ENCODE results near the gene TMEM50B.

DNA sequence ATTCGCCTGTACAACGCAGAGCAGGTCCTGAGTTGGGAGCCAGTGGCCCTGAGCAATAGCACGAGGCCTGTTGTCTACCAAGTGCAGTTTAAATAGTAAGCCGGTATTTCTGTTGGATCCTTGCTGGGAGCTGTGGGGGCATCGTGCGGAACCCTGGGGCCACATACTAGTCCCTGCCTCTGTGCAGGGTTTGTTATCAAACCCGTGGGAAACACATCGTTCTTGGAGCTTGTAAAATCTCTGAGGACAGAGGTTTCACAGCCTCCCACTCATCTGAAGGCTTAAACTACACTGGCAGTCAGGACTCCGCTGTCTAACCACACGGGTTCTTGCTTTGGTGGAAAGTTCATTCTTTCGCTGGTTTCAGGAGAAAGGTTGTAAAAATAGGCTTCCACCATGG lies 64.8 kb downstream of the TMEM50B start:
- TF ChIP-seq CTCF (IDR thresholded peaks at IDR 0.05; ENCODE audit: low read length) (no peak), EZH2 (optimal IDR thresholded peaks at IDR 0.05; ENCODE audit: low read depth, low read length) (no peak), EZH2phosphoT487 (IDR thresholded peaks at IDR 0.05; ENCODE audit: low read length) (no peak)
